SU-DHL-6 (cell line): Measurements from ENCODE around the gene PARP14.

ENCODE experiments used
- H2AFZ ChIP-seq: fragments of 200-600 bp; sonication (generic); 2 replicates; pipeline ENCODE4 v1.6.1; 2014; ENCODE audit warnings: low read depth, mild to moderate bottlenecking, moderate library complexity, mixed read lengths, antibody characterized with exemption, low read length; ENCODE audit not compliant: severe bottlenecking
- H3F3A ChIP-seq: fragments of 200-600 bp; shearing (Covaris generic); 2 replicates; pipeline ENCODE4 v1.6.0; 2016; ENCODE audit warnings: antibody characterized with exemption, mild to moderate bottlenecking; ENCODE audit not compliant: insufficient read depth
- H3K27ac ChIP-seq: fragments of 200-600 bp; sonication (generic); 2 replicates; pipeline ENCODE4 v1.5.1; 2016; ENCODE audit warnings: low read depth, mild to moderate bottlenecking, low read length, moderate library complexity, mixed read lengths
- H3K27me3 ChIP-seq: fragments of 200-600 bp; sonication (generic), shearing (Covaris generic); 2 replicates; pipeline ENCODE4 v1.6.0; 2014; ENCODE audit warnings: mild to moderate bottlenecking, low read length
- H3K36me3 ChIP-seq: fragments of 200-600 bp; sonication (generic); 2 replicates; pipeline ENCODE4 v1.6.1; 2014; ENCODE audit warnings: mild to moderate bottlenecking, low read length, mixed read lengths
- H3K4me2 ChIP-seq: fragments of 300-600, 200-600 bp; shearing (Covaris generic), sonication (generic); 2 replicates; pipeline ENCODE4 v1.6.0; 2014; ENCODE audit warnings: low read length, low read depth, mild to moderate bottlenecking; ENCODE audit not compliant: poor library complexity, severe bottlenecking
- H3K4me3 ChIP-seq: fragments of 200-600 bp; sonication (generic); 2 replicates; pipeline ENCODE4 v1.5.1; 2014; ENCODE audit warnings: antibody characterized with exemption, low read length, mild to moderate bottlenecking, mixed read lengths; ENCODE audit not compliant: insufficient read depth, poor library complexity, severe bottlenecking
- H3K79me2 ChIP-seq: fragments of 200-600 bp; sonication (generic); 2 replicates; pipeline ENCODE4 v1.6.1; 2014; ENCODE audit warnings: mild to moderate bottlenecking, low read length, moderate library complexity; ENCODE audit not compliant: insufficient read depth
- H3K9ac ChIP-seq: fragments of 200-600 bp; sonication (generic); 2 replicates; pipeline ENCODE4 v1.7.0; 2014; ENCODE audit warnings: mild to moderate bottlenecking, low read length
- H3K9me2 ChIP-seq: fragments of 200-600 bp; sonication (generic); replicated peaks from 2 replicates; pipeline ENCODE4 v1.6.1; 2014; ENCODE audit warnings: low read length; ENCODE audit not compliant: insufficient read depth
- H3K9me3 ChIP-seq: fragments of 200-600 bp; sonication (generic); 2 replicates; pipeline ENCODE4 v1.6.1; 2014; ENCODE audit warnings: low read length, mixed read lengths; ENCODE audit not compliant: insufficient read depth
- H4K20me1 ChIP-seq: fragments of 200-600 bp; sonication (generic); 2 replicates; pipeline ENCODE4 v1.6.1; 2014; ENCODE audit warnings: low read depth, mild to moderate bottlenecking, antibody characterized with exemption, low read length, moderate library complexity, mixed read lengths
- EZH2phosphoT487 ChIP-seq: fragments of 200-600 bp; sonication (generic), shearing (Covaris generic); conservative IDR thresholded peaks from 2 replicates; pipeline ENCODE4 v1.6.1; 2018; ENCODE audit warnings: mild to moderate bottlenecking, antibody characterized with exemption, low read length, moderate library complexity, mixed read lengths
- TF ChIP-seq, protein P1 (sequence below): fragments of 200-600 bp; sonication (generic); IDR thresholded peaks from one replicate; pipeline ENCODE4 v1.5.1; 2017; ENCODE audit warnings: antibody characterized with exemption, mild to moderate bottlenecking, low read length, moderate library complexity; ENCODE audit not compliant: insufficient read depth, poor library complexity, severe bottlenecking

The PARP14 gene

DNA sequence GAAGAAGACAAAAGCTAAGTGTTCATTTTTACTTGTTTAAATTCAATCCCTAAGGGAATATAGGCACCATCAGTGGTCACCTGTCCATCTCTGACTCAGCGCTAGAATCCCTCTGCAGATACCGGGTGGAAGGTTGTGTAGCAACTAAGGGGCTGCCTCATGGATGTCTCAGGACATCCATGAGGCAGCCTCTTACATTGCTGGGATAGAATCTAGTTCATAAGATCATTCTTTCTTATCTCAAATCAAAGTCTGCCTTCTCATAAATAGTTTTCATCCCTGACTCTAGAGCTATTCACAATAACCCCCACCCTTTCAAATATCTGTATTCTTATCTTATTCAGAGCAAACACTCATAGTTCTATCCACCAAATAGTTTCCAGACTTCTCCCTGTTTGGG, 74.9 kb downstream of the PARP14 start:
- Histone ChIP-seq H3K79me2 (no peaks in the 10 kb centered on the region), H3K27ac (no peak overlapping the region), H3K9ac (no peak overlapping the region), H3K27me3 (no peaks in the 10 kb centered on the region), H3K4me3 (no peak overlapping the region), H3K9me2 (no peaks in the 10 kb centered on the region), H3F3A (no peaks in the 10 kb centered on the region), H3K4me2 (no peak overlapping the region), H2AFZ (no peak overlapping the region), H4K20me1 (no peaks in the 10 kb centered on the region), H3K9me3 (no peaks in the 10 kb centered on the region), H3K36me3 (peaks cover 7% of the 10 kb centered on the region; the same call in 1 of the 2 replicates)
- TF ChIP-seq, protein P1, sequence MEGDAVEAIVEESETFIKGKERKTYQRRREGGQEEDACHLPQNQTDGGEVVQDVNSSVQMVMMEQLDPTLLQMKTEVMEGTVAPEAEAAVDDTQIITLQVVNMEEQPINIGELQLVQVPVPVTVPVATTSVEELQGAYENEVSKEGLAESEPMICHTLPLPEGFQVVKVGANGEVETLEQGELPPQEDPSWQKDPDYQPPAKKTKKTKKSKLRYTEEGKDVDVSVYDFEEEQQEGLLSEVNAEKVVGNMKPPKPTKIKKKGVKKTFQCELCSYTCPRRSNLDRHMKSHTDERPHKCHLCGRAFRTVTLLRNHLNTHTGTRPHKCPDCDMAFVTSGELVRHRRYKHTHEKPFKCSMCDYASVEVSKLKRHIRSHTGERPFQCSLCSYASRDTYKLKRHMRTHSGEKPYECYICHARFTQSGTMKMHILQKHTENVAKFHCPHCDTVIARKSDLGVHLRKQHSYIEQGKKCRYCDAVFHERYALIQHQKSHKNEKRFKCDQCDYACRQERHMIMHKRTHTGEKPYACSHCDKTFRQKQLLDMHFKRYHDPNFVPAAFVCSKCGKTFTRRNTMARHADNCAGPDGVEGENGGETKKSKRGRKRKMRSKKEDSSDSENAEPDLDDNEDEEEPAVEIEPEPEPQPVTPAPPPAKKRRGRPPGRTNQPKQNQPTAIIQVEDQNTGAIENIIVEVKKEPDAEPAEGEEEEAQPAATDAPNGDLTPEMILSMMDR: no peak
- TF ChIP-seq EZH2phosphoT487: no peak

DNA sequence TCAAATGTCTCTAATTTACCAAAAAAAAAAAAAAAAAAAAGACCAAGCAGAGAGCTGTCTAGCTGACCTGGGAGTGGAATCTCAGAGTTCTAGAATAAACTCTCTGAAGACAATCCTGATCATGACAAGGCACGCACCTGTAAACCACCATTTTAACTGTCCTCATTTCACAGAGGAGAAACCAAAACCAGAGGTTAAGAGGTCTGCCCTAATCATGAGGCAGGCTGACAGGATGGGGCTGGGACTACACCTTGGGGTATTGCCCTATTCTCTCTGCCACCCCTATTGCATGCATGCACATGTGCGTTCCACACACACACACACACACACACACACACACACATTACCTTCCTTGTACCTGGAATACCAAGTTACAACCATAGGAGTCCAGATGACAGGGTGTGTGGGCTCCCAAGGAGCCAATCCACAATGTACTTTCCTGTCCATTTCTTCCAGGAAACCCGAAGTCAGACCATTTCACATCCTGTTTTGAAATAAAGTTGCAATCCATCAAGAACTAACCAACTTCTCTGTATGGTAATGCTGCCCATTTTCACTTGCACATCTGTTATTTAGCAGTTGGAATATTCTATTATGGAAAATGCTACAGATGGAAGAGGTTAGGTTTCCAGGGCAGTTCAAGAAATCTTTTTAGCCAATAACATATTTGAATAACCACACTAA, 78.4 kb downstream of the PARP14 start:
- no peaks in the 10 kb centered on the region for H3F3A ChIP-seq
- no peaks in the 10 kb centered on the region for H3K9me2 ChIP-seq
- no peak overlapping the region for H2AFZ ChIP-seq
- TF ChIP-seq, protein P1: no peak
- no peak for TF ChIP-seq EZH2phosphoT487
- H3K4me3 ChIP-seq: no peak overlapping the region
- H3K36me3 ChIP-seq: peaks cover 2% of the 10 kb centered on the region; the same call in 1 of the 2 replicates
- no peaks in the 10 kb centered on the region for H3K79me2 ChIP-seq
- no peaks in the 10 kb centered on the region for H3K9me3 ChIP-seq
- H3K9ac ChIP-seq: no peak overlapping the region
- no peaks in the 10 kb centered on the region for H3K27me3 ChIP-seq
- H3K4me2 ChIP-seq: no peak overlapping the region
- no peaks in the 10 kb centered on the region for H4K20me1 ChIP-seq
- H3K27ac ChIP-seq: no peak overlapping the region

DNA sequence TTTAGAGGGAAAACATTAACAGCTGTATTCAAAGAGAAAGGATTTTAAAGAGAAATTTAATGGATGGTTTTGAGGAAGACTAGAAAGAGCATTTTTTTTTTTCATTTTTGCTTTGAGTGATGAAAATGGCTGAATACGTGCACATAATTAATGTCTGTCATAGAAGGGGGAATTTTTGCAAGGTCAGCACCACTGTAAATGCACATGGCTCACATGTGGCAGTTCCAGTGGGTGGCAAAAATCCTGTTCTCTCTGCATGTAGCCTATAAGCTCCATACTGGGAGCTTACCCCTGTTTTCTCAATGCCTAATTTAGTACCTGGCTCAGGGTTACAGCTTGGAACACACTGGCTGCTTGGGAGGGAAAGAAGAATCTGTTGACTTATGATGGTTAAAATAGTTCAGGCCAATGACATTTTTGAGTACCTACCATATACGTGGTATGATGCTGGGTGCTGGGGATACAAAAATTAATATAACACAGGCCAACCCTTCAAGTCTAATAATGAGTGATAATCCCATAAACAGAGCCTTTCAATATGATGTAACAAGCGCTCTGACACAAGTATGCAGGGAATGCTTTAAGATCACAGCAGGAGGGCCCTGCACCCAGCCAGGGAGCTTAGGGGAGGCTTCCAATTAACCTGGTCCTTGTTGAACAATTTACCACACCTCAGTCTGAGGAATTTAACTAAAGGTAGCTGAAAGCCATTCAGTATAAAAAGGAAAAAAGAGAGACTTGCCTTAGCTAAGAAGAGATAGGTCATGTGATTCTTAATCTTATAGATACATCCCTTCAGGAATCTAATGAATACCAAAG, 80.0 kb downstream of the PARP14 start:
- H3K4me3 ChIP-seq: no peak overlapping the region
- H3K9ac ChIP-seq: no peak overlapping the region
- no peaks in the 10 kb centered on the region for H3K9me2 ChIP-seq
- H3K79me2 ChIP-seq: no peaks in the 10 kb centered on the region
- H4K20me1 ChIP-seq: no peaks in the 10 kb centered on the region
- H2AFZ ChIP-seq: no peak overlapping the region
- no peaks in the 10 kb centered on the region for H3K36me3 ChIP-seq
- no peak for TF ChIP-seq EZH2phosphoT487
- TF ChIP-seq, protein P1: no peak
- no peak overlapping the region for H3K27ac ChIP-seq
- H3F3A ChIP-seq: no peaks in the 10 kb centered on the region
- no peaks in the 10 kb centered on the region for H3K9me3 ChIP-seq
- H3K4me2 ChIP-seq: no peak overlapping the region
- no peaks in the 10 kb centered on the region for H3K27me3 ChIP-seq
